ENCODE results near the gene GREB1L.

DNA sequence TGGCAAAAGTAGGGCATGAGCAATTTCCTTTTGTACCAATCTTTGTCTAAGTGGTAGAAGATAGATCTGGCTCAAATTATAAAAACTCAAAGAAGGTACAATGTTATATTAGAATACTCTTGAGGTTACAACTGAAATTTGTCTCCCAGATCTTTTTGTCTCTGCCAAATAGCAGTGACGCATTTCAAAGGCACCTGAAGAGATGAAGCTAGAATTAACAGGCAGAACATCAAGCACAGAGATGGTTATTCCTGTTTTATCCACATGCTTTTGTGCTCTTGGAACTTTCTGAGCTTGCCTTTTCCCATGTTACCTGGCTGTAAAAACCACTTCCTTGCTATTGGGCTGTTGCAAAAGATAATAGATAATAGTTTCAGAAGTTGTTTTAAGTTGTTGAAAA is 74.3 kb downstream of the GREB1L start:
- TF ChIP-seq, protein P1, sequence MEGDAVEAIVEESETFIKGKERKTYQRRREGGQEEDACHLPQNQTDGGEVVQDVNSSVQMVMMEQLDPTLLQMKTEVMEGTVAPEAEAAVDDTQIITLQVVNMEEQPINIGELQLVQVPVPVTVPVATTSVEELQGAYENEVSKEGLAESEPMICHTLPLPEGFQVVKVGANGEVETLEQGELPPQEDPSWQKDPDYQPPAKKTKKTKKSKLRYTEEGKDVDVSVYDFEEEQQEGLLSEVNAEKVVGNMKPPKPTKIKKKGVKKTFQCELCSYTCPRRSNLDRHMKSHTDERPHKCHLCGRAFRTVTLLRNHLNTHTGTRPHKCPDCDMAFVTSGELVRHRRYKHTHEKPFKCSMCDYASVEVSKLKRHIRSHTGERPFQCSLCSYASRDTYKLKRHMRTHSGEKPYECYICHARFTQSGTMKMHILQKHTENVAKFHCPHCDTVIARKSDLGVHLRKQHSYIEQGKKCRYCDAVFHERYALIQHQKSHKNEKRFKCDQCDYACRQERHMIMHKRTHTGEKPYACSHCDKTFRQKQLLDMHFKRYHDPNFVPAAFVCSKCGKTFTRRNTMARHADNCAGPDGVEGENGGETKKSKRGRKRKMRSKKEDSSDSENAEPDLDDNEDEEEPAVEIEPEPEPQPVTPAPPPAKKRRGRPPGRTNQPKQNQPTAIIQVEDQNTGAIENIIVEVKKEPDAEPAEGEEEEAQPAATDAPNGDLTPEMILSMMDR (conservative IDR thresholded peaks at IDR 0.05 in 1 of 2, IDR thresholded peaks at IDR 0.05 in 1 of 2; ENCODE audit: extremely low read depth in 1 of 2, insufficient read depth in 1 of 2, low read depth in 1 of 2, low read length in 2 of 2): no peak
- TF ChIP-seq EZH2 (IDR thresholded peaks at IDR 0.05; ENCODE audit: borderline replicate concordance, low read length): no peak

Data from mammary epithelial cell (primary cell).